HG03097 (cell line): ENCODE measurements around the gene KCNJ12.
A peak's percentile ranks its signal among the peaks of the same experiment; 100 is the strongest.
"Not testable (repeated sequence)": the region's sequence is repeated elsewhere in the genome, so short reads cannot be mapped to it uniquely, and the experiment has no call there.

Experiments used
- ATAC-seq: cut with Tn5 transposase; IDR thresholded peaks from one replicate; pipeline ENCODE4 v1.9.1; 2021; ENCODE audit not compliant: unreplicated experiment, low FRiP score

Gene KCNJ12

DNA sequence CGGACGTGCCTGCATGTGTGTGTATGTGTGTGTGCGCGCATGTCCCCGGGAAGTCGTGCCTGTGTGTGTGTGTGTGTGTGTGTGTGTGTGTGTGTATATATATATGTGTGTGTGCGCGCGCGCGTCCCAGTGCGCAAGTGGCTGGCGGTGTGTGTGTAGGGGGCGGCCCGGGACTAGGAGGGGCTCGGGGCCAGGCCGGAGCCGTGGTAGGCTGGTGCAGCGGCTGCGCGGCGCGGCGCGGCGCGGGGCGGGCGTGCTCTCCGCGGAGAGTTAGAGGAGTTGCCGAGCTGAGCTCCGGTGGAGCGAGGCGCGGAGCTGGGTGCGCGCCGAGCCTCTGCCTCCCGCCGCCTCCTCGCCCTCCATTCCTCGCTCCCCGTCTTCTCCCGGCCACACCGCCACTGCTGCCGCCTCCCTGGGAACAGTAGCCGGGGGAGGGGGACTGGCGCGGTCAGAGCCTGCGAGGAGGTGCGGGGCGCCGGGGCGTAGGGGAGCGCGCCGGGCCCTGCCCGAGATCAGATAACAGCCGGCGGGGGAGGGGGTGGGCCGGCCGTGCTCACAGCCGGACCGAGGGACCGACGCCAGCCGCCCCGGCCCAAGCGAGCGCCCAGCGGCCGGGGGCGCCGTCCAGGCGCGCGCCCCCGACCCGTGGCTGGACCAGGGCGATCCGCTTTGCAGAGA, at the start of gene KCNJ12:
KCNJ12 (plus strand) TSS at position 277 of the 678 bp plus-strand sequence. CDS start 38,986 bp downstream, outside the sequence.
- no peak for ATAC-seq

GRCh38 chr17:21327921-21328320, 48.2 kb upstream of the KCNJ12 start:
- not testable (repeated sequence) for ATAC-seq

DNA sequence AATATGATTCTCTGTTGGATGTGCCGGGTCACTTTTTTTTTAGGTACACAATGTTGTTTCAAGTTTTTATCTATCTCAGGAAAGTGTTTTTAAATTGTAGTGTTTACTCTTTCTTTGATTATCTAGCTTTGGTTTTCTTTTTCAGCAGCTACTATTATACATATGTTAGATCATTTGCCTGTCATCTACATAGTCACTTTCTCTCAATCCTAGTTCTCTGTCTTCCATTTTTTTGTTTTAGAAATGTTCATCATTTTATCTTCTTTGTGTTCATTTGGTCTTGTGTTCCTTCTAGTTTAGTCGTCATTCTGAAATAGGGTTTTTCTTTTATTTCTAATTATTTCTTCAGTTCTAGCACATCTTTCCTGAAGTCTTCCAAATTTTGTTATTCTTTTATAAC, 47.4 kb upstream of the KCNJ12 start:
- ATAC-seq: not testable (repeated sequence)

- no peak for ATAC-seq
Observed at GRCh38 chr17:21330436-21331160, 45.6 kb upstream of the KCNJ12 start.

GRCh38 chr17:21336541-21337294, 39.4 kb upstream of the KCNJ12 start:
- ATAC-seq: not testable (repeated sequence)

DNA sequence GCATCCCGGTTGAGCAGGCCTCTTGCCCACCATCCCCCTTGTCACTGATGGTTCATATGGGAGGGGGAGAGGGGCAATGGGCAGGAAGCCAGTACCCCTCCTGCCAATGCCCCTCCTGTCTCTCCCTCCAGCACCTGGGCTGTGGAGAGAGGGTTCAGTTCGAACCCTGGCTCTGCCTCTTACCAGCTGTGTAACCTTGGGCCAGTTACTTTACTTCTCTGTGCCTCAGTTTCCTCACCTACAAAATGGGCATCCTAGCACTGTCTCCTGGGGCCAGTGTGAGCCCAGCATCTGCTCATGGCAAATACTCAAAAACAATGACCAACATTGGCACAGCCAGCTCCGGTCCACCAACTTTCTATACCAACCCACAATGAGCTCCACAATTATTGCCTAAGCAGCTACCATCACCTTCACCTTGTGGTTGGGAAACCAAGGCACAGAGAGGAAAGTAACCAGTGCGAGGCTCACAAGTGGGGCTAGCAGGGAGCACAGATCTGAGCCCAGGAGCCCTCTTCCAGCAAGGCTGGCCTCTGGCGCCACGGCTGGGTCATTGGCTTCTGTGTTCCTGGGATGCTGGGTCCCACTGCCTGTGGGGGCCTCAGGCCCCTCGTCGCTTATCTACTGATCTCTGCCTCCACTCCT, 38.1 kb upstream of the KCNJ12 start:
- ATAC-seq: not testable (repeated sequence)

- ATAC-seq: no peak
Observed at GRCh38 chr17:21339011-21339410, 37.1 kb upstream of the KCNJ12 start.

- ATAC-seq: not testable (repeated sequence)
Observed at GRCh38 chr17:21339571-21339970, 36.6 kb upstream of the KCNJ12 start.

DNA sequence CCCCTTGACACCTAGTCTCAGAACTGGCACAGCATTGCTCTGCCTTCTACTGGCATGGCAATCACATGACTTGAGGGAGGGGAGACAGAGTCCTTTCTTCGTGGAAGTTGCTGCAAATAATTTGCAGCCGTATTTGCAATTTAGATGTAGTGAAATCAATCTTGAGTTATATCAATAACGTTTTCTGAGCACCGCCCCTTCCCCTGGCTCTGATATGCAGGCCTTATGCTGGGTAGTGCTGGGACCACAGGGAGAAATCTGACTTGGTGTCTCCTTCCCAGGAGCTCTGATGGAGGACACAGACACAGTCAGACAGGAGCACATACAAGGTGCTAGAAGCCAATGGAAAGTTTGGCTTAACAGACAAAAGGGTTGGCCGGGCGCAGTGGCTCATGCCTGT, 35.8 kb upstream of the KCNJ12 start:
- ATAC-seq: not testable (repeated sequence)

GRCh38 chr17:21341279-21341678, 34.9 kb upstream of the KCNJ12 start:
- not testable (repeated sequence) for ATAC-seq

GRCh38 chr17:21341925-21342540, 34.1 kb upstream of the KCNJ12 start:
- ATAC-seq: not testable (repeated sequence)

DNA sequence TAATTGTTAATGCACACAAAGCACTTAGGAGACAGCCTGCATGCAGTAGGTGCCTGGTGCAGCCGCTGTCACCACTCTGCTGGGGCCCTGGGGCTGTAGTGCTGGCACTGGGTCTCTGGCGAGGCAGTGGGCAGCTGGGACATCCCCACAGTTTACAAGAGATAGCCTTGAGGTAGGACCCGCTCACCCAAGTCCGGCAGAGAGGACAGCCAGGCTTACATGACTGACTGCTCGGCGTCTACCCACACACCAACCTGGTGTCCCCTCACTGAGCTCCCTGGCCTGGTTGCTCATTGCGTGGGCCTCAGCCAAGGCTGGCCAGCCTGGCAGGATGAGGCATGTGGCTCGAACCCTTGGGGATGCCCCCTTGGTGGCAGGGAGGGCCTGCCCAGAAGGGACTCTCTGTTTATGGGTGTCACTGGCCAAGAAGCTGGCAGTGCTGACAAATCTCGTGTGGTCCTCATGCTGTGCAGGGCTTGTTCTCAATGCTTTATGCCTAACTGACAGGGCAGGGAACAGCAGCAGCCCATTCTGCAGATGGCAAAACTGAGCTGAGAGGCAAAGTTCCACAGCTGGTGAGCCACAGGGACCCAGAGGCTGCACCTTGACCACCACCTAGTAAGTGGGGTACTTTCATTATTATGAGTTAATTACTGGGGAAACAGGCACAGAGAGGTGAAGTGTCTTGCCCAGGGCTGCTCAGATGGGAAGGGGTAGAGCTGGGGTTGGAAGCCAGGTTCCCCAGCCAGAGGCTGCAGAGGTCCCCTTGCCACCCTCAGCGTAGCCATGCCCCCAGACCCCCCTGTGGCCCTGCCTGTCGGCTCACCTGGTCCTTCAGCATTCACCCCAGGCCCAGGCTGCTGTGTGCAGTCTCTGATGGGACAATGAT, 32.9 kb upstream of the KCNJ12 start:
- ATAC-seq: not testable (repeated sequence)

GRCh38 chr17:21344801-21345200, 31.4 kb upstream of the KCNJ12 start:
- not testable (repeated sequence) for ATAC-seq

DNA sequence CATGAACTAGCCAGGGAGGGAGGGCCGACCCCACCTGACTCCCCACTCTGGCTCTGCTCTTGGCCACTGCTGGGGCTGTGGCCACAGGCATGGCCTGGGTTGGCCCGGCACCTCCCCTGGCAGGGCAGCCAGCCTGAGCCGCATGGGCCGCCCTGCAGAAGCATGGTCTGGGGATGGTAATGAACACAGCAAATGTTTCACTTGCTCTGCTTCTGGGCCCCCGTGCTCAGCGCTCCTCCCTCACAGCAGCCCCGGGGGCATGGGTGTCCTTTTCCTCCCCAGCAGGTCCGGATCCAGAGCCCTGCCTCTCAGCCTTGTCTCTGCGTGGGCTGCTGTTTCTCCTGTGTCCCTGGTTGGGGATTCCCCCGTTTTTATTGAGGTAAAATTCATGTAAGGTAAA, 30.9 kb upstream of the KCNJ12 start:
- ATAC-seq: no peak

GRCh38 chr17:21346107-21346506, 30.1 kb upstream of the KCNJ12 start:
- ATAC-seq: not testable (repeated sequence)

GRCh38 chr17:21346651-21347250, 29.4 kb upstream of the KCNJ12 start:
- ATAC-seq: not testable (repeated sequence)

- not testable (repeated sequence) for ATAC-seq
Observed at GRCh38 chr17:21347660-21348059, 28.5 kb upstream of the KCNJ12 start.

- ATAC-seq: peak; percentile 50
Observed at GRCh38 chr17:21348081-21348925, 27.9 kb upstream of the KCNJ12 start.
